ENCODE measurements around the gene TRPM2.

Gene TRPM2

DNA sequence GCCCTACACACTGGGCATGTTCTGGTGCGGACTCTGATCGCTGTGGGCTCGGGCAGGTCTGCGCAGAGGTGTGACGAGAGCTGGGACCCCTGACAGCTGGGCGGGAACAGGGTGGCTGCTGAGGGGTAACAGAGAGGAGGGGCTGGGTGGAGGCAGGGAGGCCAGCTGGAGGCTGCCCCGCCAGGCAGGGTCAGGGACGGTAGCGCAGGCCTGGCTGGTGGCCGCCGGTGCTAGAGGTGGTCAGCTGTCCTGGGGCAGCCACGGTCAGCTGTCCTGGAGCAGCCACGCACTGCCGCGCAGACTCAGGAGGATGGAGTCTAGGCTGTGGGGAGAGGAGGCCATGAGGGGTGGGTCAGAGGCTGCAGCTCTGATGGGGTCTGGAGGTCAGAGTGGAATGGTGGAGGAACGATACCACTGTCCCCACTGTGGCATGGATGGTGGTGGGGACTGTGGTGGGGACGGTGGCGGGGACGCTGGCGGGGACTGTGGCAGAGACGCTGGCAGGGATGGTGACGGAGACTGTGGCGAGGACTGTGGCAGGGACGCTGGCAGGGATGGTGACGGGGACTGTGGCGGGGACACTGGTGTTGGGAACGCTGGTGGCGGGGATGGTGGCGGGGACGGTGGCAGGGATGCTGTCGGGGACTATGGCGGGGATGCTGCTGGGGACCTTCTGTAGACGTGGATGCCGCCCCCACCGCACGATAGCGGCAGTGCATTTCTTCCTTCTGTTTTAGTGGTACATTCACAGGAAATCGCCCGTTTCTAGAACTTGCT is 80.6 kb downstream of the TRPM2 start:
- FAIRE-seq, result no peak

DNA sequence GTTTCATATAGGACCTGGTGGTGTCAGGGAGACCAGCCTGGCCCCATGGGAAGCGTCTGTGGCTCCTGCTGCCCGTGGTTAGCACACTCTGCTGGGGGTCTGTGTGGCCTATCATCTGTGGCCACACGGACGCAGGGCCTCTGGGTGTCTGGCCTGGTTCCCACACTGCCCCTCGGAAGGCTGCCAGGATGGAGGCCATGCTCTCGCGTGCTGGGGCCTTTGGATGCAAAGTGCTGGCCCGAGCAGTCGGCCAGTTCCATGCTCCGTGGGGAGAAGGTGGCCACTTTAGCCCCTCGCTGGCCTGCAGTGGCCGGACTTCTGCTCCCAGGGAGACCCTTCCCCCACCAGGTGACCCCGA is 81.1 kb downstream of the TRPM2 start:
- no peak for FAIRE-seq

DNA sequence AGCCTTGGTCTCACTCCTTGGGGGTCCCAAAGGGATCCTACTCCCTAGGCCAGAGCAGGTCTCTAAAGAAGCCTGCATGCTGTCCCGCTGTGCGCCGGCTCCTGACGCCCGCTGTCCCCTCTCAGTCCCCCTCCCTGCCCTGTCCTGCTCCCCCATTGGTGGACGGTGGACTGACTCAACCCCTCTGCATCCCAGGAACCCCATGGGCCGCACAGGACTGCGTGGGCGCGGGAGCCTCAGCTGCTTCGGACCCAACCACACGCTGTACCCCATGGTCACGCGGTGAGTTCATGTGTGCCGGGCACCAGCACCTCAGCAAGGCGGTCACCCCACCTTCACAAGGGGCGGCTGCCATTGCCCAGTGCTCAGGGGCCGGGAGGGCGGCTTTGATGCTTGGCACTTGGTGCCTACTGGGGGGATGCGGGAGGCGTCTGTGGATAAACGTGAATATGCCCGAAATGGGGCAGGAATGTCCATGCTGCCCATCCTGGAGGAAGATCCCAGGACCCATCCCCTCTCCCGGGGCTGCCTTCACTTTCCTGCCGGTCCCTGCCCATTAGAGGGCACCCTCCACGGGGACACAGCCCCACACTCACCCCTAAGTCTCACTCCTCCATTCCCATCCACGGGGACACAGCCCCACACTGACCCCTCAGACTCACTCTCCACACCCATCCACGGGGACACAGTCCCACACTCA is 81.7 kb downstream of the TRPM2 start:
- no peak for FAIRE-seq

DNA sequence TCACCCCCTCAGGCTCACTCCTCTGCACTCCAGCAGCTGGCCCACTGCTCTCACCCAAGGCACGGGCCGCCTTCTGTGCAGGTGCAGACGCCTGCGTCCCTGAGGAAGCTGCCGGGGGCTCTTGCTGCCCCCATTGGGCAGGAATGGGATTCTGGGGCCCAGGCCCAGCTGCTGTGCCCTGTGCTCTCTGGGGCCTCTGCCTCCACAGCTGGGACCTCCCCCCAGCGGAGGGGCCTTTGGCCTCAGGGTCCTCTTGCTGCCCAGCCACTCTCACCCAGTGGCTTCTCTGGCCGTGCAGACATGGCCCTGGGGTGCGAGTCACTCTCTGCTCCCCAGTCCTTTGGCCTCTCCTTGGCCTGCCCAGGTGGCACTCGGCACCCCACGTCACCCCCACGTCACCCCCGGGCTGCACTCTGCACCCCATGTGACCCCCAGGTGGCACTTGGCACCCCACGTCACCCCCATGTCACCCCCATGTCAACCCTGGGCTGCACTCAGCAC is 82.7 kb downstream of the TRPM2 start:
- FAIRE-seq, result no peak

DNA sequence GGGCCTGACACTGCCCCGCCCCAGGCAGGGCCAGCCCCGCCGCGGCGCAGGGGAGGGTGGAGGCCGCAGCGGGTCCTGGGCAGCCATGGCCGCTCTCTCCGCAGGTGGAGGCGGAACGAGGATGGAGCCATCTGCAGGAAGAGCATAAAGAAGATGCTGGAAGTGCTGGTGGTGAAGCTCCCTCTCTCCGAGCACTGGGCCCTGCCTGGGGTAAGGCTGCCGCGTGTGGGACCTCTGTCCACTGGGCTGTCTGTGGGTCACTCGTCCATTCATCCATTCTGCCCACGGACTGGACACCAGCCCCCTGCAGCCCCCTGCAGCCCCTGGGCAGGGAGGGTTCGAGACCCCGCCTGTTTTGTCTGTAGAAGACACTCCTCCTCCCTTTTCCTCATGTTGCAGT is 83.5 kb downstream of the TRPM2 start:
- no peak for FAIRE-seq

DNA sequence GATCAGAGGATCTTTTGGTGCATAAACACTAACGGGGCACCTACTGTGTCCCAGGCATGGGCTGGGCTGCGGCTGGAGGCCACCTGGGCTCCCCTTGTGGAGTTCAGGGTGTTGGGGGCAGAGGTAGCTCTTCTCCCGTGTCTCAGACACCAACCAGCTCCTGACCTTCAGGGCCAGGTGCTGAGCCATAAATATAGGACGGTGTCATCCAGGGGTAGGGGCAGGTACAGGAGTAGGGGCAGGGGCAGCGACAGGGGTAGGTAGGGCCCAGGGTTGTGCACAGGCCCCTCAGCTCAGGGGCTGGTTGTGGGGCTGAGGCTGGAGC is 83.9 kb downstream of the TRPM2 start:
- no peak for FAIRE-seq

DNA sequence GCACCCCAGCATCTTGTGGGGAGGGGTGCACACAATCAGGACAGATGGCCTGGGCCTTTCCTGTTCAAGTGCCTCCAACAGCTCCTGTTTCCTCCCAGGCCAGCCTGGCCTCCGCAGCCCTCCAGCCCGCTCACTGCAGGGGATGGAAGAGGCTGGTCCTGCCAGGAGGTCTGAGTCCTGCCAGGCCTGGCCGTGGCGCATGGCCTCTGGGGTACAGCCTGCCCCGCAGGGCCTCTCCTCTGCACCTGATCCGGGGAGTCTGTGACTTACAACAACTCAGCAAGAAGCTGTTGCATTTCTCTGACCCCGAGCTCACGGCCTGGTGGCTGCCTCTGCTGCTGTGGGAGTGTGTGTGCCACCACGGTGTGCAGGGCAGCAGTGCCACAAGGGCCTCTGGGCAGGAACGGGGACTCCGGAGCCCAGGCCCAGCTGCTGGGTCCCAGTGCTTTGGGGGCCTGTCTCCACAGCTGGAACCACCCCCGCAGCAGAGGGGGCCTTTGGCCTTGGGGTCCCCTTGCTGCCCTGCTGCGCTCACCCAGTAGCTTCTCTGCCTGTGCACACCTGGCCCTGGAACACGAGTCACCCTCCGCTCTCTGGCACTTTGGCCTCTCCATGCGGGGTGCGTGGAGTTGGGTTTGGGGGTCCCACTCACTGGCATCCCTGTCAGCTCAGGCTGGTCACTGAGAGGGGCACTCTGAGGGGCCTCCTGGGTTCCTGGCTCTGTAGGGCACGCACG is 84.4 kb downstream of the TRPM2 start:
- no peak for FAIRE-seq

DNA sequence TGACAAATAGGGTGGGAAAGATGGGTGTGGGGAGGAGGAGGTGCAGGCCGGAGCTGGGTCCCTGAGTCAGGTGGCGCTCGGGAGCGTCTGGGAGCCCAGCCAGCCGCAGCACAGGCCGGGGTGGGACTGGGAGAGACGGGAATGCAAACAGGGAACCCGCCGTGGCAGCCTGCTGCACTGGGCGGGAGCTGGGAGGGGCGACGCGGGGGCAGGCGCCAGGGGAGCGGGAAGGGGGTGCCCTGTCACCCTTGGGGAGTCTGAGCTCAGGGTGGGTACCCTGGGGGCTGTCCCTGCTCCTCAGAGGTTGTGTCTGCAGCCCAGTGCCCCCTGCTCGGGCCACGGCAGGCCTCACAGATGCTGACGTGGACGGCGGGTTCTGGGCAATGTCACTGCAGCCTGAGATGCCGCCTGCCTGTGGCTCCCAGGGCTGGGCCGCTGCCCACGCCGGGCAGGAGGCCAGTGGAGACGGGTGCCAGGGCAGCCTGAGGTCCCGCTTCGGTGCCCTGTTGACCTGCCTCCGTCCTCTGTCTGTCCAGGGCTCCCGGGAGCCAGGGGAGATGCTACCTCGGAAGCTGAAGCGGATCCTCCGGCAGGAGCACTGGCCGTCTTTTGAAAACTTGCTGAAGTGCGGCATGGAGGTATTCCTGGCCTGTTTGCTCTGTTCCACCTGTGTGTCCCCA is 85.2 kb downstream of the TRPM2 start:
- FAIRE-seq, result no peak

DNA sequence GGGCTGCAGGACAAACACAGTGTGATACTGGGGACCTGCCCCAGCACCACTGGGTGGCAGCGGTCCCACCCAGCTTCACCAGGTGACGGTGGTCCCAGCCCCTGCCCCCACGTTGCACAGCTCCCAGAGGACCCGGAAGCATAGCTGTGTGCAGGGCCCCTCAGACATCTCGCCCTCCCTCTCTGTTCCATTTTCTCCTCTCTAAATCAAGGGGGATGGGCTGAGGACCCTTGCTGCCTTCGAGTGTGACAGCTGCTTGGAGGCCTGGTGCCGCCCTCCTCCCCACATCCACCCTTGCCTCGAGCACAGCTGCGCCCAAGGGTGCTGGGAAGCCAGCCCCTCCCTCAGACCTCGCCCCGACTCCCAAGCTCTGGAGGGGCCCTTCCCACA is 85.8 kb downstream of the TRPM2 start:
- no peak for FAIRE-seq

DNA sequence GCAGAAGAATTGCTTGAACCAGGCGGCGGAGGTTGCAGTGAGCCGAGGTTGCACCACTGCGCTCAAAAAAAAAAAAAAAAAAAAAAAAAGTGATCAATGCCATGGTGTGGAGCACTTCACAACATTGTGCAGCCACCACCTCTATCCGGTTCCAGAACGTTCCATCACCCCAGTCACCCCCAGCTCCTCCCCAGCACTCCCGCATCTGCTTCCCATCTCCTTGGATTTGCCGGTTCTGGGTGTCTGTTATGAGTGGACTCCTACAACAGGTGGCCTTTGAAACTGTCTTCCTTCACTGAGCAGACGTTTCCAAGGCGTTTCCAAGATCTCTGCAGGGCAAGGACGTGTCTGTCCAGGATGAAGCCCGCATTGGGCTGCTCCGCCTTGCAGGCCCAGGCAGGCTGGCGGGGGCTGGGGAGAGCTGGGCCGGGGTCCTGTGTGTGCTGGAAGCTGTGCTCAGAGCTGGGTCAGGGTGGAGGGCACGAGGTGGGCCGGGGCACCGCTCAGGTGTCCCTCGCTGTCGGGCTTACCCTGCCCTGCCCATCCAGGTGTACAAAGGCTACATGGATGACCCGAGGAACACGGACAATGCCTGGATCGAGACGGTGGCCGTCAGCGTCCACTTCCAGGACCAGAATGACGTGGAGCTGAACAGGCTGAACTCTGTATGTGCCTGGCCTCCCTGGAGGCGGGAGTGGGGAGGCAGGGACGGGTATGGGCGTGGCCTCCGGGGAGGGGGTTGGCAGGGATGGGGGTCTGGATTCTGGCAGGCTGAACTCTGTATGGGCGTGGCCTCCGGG is 87.0 kb downstream of the TRPM2 start:
- FAIRE-seq, result no peak

DNA sequence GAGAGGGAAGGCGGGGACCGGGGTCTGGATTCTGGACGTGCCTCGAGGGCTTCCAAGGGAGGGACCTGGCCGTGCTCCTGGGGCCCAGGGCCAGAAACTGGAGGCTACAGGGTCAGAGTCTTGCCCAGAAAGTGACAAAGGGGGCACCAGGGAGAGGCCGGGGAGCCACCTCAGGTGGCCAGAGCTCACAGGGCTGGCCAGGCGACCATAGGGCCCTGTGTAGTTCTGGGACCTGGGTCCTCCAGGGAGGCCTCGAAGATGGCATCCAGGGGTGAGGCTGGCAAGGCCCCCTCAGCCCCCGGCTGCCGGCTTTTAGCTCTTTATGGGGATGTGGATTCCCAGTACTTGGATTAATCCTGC is 87.6 kb downstream of the TRPM2 start:
- FAIRE-seq, result no peak

DNA sequence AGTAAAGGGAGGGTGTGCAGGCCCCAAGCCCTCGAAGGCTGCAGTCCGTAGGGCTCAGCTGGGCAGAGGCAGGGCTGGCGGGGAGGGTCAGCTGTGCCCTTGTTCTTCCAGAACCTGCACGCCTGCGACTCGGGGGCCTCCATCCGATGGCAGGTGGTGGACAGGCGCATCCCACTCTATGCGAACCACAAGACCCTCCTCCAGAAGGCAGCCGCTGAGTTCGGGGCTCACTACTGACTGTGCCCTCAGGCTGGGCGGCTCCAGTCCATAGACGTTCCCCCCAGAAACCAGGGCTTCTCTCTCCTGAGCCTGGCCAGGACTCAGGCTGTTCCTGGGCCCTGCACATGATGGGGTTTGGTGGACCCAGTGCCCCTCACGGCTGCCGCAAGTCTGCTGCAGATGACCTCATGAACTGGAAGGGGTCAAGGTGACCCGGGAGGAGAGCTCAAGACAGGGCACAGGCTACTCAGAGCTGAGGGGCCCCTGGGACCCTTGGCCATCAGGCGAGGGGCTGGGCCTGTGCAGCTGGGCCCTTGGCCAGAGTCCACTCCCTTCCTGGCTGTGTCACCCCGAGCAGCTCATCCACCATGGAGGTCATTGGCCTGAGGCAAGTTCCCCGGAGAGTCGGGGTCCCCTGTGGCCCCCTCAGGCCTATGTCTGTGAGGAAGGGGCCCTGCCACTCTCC is 88.3 kb downstream of the TRPM2 start:
- no peak for FAIRE-seq

DNA sequence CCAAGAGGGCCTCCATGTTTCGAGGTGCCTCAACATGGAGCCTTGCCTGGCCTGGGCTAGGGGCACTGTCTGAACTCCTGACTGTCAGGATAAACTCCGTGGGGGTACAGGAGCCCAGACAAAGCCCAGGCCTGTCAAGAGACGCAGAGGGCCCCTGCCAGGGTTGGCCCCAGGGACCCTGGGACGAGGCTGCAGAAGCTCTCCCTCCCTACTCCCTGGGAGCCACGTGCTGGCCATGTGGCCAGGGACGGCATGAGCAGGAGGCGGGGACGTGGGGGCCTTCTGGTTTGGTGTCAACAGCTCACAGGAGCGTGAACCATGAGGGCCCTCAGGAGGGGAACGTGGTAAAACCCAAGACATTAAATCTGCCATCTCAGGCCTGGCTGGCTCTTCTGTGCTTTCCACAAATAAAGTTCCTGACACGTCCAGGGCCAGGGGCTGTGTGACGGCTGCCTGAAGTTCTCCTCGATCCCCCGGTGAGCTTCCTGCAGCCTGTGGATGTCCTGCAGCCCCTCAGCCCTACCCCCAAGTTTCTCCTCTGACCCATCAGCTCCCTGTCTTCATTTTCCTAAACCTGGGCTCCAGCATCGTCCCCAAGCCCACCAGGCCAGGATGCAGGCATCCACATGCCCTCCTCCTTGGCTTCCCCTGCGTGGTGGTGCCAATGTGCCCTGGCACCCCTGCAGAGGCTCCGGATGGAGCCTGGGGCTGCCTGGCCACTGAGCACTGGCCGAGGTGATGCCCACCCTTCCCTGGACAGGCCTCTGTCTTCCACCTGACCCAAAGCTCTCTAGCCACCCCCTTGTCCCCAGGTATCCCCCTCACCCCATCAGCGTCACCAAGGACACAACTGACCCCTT is 89.1 kb downstream of the TRPM2 start:
- no peak for FAIRE-seq

DNA sequence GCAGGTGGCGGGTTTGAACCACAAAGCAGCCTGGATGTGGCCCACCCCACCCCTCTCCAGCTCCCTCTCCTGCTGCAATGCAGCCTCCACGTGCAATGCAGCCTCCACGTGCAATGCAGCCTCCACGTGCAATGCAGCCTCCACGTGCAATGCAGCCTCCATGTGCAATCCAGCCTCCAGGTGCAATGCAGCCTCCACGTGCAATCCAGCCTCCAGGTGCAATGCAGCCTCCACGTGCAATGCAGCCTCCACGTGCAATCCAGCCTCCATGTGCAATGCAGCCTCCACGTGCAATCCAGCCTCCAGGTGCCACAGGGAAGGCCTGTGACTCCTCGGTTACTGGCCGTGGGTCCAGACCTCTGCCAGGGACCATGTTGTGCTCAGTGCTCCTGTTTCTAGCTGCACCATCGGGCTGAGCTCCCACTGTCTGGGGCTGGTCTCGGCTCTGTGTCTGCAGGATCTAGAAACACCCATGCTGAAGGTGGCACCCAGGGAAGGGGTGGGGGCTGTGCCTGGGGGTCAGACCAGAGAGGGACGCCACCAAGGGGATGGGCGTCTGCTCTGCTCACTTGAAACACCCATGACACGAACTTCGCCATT is 90.0 kb downstream of the TRPM2 start:
- no peak for FAIRE-seq

DNA sequence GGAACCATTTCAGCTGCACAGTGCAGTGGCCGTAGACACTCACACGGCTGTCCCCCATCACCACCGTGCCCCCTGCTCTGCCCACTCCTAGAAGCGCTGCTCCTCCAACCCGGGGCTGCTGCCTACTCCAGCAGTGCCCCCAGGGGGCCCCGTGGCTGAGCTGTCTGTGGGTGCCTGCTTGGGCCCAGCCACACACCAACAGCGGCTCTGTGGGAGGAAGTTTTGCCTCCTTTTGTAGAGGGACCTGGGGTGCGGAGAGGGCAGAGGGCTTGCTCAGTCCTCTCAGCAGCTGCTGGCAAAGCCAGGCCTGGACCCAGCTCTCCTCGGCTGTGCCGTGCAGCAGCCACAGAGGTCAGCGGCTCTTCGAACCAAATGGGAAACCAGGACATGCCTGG is 90.5 kb downstream of the TRPM2 start:
- no peak for FAIRE-seq

DNA sequence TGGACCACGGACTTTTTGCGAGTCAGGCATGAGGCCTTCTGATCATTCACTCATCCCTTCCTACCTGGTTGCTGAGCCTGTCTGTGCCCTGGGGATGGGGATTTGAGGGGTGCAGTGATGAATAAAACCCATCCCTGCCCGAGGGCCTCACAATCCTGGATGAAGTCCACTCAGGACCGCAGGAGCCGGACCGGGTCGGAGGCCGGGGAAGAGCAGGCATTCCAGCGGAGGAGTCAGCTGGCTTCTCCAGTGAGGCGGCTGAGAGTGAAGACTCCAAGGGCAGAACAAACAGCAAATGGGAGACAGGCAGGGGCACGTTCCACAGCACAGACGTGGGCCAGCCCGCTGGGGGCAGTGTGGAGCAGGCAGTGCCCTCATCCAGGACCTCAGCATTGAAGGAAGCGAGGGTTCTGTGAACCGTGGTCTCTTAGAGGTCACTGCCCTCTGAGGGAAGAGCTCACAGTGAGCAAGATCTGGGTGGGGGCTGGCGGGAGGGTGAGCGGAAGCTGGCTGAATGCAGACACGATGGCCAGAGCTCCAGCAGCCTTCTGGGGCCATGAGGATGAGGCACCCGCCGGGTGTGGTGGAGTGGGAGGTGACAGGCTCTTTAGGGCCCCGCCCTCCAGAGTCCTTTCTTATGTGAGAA is 91.0 kb downstream of the TRPM2 start:
- FAIRE-seq, result no peak

DNA sequence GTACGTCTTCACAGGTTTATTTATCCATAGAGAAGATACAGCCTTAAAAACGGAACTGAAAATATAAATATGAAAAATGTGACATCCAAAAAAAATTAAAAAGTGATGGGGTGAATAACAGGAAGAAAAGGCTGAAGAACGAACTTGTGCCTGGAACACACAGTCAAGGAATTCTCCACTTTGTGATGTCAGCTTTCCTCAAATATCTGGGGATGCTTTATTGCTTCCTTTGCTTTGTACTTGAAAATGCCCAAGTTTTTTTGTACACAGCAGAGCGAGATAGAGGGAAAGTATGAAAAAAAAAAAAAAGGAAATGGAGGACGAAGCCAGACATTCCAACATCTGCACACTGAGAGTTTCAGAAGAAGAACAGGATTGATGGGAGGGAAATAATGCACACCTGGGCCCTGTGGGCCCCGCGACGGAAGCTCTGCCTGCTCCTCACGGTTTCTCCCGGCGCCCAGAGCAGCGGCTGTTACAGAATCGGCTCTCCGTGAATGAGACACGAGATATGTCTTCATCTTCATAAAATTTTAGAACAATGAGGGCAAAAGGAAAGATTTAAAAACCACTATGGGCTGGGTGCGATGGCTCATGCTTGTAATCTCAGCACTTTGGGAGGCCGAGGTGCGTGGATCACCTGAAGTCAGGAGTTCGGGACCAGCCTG is 91.9 kb downstream of the TRPM2 start:
- FAIRE-seq, result no peak

DNA sequence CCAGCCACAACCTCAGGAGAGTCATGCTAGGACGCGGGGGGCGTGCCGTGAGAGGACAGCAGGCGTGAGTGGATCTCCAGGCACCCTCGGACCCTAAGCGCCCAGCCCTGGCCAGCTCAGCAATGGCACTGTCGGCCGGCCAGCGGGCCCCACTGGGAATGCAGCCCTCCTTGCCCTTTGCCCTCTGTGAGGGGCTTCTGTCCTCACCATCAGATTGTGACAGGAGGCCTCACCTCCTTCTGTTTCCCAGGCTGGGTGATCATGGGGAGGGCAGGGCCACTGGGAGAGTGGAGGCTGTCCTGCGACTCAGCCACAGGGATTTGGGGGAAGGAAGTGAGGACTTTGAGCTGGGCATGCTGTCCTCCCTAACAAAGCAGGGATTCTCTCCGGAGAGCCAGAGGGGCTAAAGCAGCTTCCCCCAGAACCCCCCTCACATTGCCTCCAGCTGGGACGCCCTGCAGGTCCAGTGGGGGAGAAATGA is 95.3 kb downstream of the TRPM2 start:
- FAIRE-seq, result no peak
